ENCODE results near the gene RNU6-1.

RNU6-1 gene

GRCh38 chr15:67824197-67824968 is 15.5 kb downstream of the RNU6-1 start:
- no peak overlapping the region for H3K27ac ChIP-seq
- POLR2A ChIA-PET (ENCODE audit: low non-redundant PET): no interaction called here
- CTCF ChIA-PET: interaction anchor here (0.6 to 1.1 kb wide), 6 partner anchors 20 to 520 kb away, joined by 3 to 5 read pairs (median 3); no protein-coding TSS in a partner anchor
- no peak for TF ChIP-seq CTCF (conservative IDR thresholded peaks at IDR 0.05; ENCODE audit: low read depth)
- DNase-seq (ENCODE audit: low spot score): no peak

GRCh38 chr15:67823314-67824196 is 16.3 kb downstream of the RNU6-1 start:
- ChIA-PET CTCF (interaction anchor here (0.6 to 1.0 kb wide), 3 partner anchors 145 to 345 kb away, joined by 3 to 5 read pairs (median 4); no protein-coding TSS in a partner anchor), POLR2A (ENCODE audit: low non-redundant PET) (no interaction called here)
- DNase-seq (ENCODE audit: low spot score): no peak
- no peak overlapping the region for H3K27ac ChIP-seq
- no peak for TF ChIP-seq CTCF (conservative IDR thresholded peaks at IDR 0.05; ENCODE audit: low read depth)

- POLR2A ChIA-PET (ENCODE audit: low non-redundant PET): no interaction called here
- no peak for TF ChIP-seq CTCF (conservative IDR thresholded peaks at IDR 0.05; ENCODE audit: low read depth)
- DNase-seq (ENCODE audit: low spot score): no peak
- CTCF ChIA-PET: interaction anchor here (0.6 kb wide), 1 partner anchor 394 kb away, joined by 4 read pairs; no protein-coding TSS in a partner anchor
- no peak overlapping the region for H3K27ac ChIP-seq
These were observed 17.1 kb downstream of the RNU6-1 start for GRCh38 chr15:67822537-67823313.

- CTCF ChIA-PET: interaction anchor here (0.6 to 0.7 kb wide), 2 partner anchors 162 to 395 kb away, joined by 3 to 4 read pairs; no protein-coding TSS in a partner anchor
These were observed 17.9 kb downstream of the RNU6-1 start for GRCh38 chr15:67821784-67822440.

More at GRCh38 chr15:67821784-67822440, 17.9 kb downstream of the RNU6-1 start:
- POLR2A ChIA-PET (ENCODE audit: low non-redundant PET): no interaction called here
- DNase-seq (ENCODE audit: low spot score): no peak
- no peak overlapping the region for H3K27ac ChIP-seq
- no peak for TF ChIP-seq CTCF (conservative IDR thresholded peaks at IDR 0.05; ENCODE audit: low read depth)

All from RWPE1 (cell line).